ENCODE data around the gene NFIC.

NFIC gene

GRCh38 chr19:3474010-3474409, 107.6 kb downstream of the NFIC start:
- no peak for DNase-seq

GRCh38 chr19:3474614-3475013, 108.2 kb downstream of the NFIC start:
- DNase-seq = no peak

GRCh38 chr19:3475449-3475848, 109.1 kb downstream of the NFIC start:
- no peak for DNase-seq

- DNase-seq = no peak
Observed at GRCh38 chr19:3476830-3477229, 110.4 kb downstream of the NFIC start.

GRCh38 chr19:3477506-3477905, 111.1 kb downstream of the NFIC start:
- no peak for DNase-seq

- no peak for DNase-seq
Observed at GRCh38 chr19:3477951-3478350, 111.6 kb downstream of the NFIC start.

- DNase-seq = no peak
Observed at GRCh38 chr19:3478409-3479176, 112.2 kb downstream of the NFIC start.

- DNase-seq = no peak
Observed at GRCh38 chr19:3479177-3479833, 112.9 kb downstream of the NFIC start.

- no peak for DNase-seq
Observed at GRCh38 chr19:3479834-3480215, 113.4 kb downstream of the NFIC start.

GRCh38 chr19:3480383-3481091, 114.2 kb downstream of the NFIC start, which contains the start of gene SMIM24:
Gene SMIM24 (minus strand): TSS chr19:3480525. CDS start chr19:3480463, 62 bp downstream.
- no peak for DNase-seq

GRCh38 chr19:3481241-3482090, 115.1 kb downstream of the NFIC start:
- no peak for DNase-seq

- no peak for DNase-seq
Observed at GRCh38 chr19:3482507-3483225, 116.3 kb downstream of the NFIC start.

- no peak for DNase-seq
Observed at GRCh38 chr19:3483226-3483628, 116.8 kb downstream of the NFIC start, which contains the start of gene SMIM44. Gene SMIM44 (minus strand): TSS chr19:3483441. CDS start chr19:3483403, 38 bp downstream.

- DNase-seq = no peak
Observed at GRCh38 chr19:3491396-3492119, 125.2 kb downstream of the NFIC start.

- no peak for DNase-seq
Observed at GRCh38 chr19:3492131-3492839, 125.9 kb downstream of the NFIC start.

- DNase-seq = no peak
Observed at GRCh38 chr19:3492919-3493318, 126.5 kb downstream of the NFIC start.

- no peak for DNase-seq
Observed at GRCh38 chr19:3493651-3494050, 127.3 kb downstream of the NFIC start.

- DNase-seq = no peak
Observed at GRCh38 chr19:3494051-3494450, 127.7 kb downstream of the NFIC start.

GRCh38 chr19:3494559-3494958, 128.2 kb downstream of the NFIC start:
- DNase-seq = no peak

- DNase-seq = no peak
Observed at GRCh38 chr19:3496392-3497273, 130.2 kb downstream of the NFIC start.
